OCI-LY7 (cell line): ENCODE data around the gene LPIN1.

Experiments used
- CTCF ChIP-seq: fragments of 200-600 bp; sonication (generic); conservative IDR thresholded peaks from 2 replicates; pipeline ENCODE4 v1.5.1; 2014; ENCODE audit warnings: mild to moderate bottlenecking, antibody characterized with exemption, low read length, moderate library complexity, mixed read lengths
- EZH2phosphoT487 ChIP-seq: fragments of 200-600 bp; sonication (generic); IDR thresholded peaks from 2 replicates; pipeline ENCODE4 v1.6.1; 2018; ENCODE audit warnings: low read depth, borderline replicate concordance, mild to moderate bottlenecking, mixed run types, antibody characterized with exemption, low read length, moderate library complexity, mixed read lengths

GRCh38 chr2:11710632-11711353, 35.6 kb upstream of the LPIN1 start:
- TF ChIP-seq CTCF, result no peak
- no peak for TF ChIP-seq EZH2phosphoT487
